AG09319 (cell line): ENCODE measurements around the gene CAMK1G.

Experiments used
- DNase-seq: peaks from one replicate; pipeline ENCODE4 v3.0.0-alpha.2; 2010; ENCODE audit warnings: low read depth; ENCODE audit errors: extremely low read depth
- TF ChIP-seq, protein P1 (sequence below): IDR thresholded peaks from 2 replicates; pipeline ENCODE4 v1.5.1; 2011; ENCODE audit warnings: low read depth, mild to moderate bottlenecking, inconsistent platforms, low read length, moderate library complexity

The CAMK1G gene

DNA sequence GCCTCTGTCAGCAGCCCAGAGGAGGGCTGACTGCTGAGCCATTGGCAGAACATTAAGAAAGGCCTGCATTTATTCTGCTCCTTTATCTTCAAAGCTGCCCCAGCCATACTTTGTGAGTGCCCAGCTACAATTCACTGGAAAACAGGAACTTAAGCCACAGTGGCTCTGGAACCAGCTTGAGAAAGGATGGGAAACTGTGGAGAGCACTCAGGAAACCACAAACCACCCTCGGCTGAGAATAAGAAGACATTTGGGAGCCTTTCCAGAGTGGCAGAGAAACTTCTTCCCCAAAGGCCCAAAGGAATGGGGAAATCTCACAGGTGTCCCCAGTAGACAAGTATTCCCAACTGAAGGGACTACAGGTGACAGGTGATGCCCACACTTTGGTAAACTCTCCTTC, 66.9 kb downstream of the CAMK1G start:
- DNase-seq = no peak
- TF ChIP-seq, protein P1, sequence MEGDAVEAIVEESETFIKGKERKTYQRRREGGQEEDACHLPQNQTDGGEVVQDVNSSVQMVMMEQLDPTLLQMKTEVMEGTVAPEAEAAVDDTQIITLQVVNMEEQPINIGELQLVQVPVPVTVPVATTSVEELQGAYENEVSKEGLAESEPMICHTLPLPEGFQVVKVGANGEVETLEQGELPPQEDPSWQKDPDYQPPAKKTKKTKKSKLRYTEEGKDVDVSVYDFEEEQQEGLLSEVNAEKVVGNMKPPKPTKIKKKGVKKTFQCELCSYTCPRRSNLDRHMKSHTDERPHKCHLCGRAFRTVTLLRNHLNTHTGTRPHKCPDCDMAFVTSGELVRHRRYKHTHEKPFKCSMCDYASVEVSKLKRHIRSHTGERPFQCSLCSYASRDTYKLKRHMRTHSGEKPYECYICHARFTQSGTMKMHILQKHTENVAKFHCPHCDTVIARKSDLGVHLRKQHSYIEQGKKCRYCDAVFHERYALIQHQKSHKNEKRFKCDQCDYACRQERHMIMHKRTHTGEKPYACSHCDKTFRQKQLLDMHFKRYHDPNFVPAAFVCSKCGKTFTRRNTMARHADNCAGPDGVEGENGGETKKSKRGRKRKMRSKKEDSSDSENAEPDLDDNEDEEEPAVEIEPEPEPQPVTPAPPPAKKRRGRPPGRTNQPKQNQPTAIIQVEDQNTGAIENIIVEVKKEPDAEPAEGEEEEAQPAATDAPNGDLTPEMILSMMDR = no peak

DNA sequence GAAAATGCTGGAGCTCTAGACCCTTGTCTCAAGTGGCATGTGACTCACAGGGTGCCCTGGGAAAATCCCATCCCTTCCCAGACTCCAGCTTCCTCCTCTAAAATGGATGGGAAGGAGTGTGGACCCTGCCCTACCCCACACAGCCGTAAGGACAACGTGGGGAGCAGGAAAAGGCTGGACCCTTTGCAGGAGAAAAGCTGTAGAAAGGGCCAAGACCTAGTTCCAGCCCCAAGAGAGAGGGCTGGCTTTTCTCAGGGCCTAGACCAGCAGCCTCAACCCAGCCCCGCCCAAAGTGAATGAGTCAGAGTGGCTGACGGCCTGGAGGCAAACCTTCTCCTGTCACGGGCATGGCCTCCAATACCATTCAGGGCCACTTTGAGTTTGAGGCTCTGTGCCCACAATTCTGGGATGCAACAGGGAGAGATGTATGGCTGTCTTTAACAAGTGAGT, 67.6 kb downstream of the CAMK1G start:
- TF ChIP-seq, protein P1 = no peak
- no peak for DNase-seq

DNA sequence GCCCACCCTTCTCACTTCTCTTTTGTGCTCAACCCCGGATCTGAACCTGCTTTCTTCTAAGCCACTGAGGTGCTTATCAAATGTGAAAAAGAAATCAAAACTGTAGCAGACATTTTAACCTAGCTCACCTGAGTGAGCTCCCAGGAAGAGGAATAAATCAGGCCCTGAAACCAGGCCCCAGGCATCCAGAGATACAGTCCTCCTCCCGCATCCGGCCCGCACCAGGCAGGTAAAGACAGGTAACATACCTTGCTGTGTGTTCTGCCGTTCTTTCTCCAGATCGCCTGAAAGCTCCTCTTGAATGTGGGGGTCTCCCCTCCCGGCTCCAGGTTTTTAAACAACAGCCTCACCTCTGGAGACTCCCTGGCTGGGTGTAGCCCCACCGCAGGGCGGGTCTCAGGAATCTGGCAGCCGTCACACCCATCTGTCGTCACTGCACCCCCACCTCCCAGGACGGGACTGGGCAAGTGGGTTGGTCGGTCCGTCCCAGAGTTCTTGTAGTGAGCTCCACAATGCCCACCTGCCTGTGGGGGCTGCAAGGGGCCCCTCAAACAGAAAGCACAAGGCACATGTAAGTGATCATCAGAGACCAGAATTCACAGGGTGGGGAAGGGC, 68.7 kb downstream of the CAMK1G start, which contains the start of gene LAMB3:
LAMB3 (minus strand) TSS at position 305 of the 615 bp plus-strand sequence. CDS start 1,481 bp downstream, outside the sequence.
- TF ChIP-seq, protein P1 = no peak
- DNase-seq = no peak

DNA sequence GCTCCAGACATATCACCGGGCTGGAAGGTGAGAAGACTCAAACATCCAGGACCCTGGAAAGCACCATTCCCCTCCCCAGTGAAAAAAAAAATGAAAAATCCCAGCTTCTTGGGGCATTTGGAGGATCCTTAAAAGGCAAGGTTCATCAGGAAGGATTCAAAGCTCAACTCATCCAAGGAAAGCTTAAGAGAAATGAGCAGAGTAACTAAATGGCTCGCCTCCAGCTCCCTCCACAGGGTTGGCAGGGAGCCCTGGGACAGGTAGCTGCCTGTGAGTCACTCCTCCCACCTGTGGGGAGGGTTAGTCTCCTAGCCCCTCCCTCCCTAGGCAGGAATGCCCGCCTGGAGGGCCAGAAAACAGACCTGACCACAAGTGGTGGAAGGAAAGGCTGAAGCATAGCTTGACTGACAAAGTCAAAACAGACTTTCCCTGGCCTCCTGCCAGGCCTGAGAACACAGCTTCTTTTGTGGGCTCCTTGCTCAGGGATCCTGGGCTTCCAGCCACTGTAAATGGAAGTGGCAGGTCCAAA, 69.4 kb downstream of the CAMK1G start:
- TF ChIP-seq, protein P1 = no peak
- no peak for DNase-seq

DNA sequence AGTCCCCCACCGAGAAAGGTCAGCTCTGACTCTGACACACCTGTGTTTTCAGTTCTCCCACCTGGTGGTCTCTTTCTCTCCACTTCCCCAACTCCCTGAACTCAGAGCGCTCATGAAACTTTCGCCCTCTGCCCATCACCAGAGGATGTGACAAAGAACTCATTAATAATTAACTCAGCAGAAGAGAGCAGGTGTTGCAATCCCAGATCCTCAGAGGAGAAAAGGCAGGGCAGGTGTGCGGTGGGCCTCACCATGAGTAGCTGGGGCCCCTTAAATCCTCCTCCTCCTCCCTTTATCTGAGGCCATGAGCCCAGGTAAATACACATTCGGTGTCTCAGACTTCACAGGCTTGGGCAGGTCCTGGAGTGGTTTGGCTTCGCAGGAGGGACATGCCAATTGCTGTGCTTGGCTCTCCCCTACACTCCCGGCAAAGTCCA, 70.4 kb downstream of the CAMK1G start:
- no peak for DNase-seq
- TF ChIP-seq, protein P1 = no peak

DNA sequence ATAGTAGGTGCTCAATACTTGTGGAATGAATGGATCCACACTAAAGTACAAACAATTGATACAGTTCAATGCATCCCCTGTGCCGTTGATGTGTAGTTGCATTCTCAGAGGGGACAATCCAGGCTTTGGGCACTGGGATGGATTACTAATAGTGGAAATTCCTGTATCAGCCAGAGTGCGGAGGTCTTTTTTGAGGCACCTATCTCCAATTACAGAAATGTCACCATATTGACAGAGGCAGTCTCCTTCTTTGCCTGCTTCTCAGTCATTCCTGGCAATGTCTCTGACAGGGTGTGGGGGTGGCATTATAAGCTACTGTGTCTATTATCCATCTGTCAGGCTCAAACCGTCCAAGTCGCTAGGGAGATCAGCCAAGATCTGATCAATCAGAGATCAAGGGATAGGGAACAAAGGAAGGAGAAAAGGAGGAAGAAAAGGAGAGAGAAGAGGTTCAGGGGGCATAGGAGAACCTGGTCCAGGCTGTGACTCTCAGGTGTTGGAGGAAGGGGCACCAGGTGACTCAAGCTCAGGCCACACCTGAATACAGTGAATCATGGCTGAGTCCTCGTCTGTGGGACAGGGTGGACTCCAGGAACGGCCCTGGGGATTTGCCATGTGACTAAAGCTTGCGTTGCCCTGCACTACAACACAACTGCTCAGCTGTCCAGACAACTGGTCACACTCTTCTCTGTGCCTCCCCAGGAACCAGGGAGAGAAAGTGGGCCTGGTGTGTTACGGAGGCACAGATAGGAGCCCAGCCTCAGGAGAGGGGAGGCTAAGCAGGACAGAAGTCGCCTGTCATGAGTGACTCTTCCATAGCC, 72.1 kb downstream of the CAMK1G start:
- DNase-seq = no peak
- TF ChIP-seq, protein P1 = no peak
